Measurements from ENCODE around the gene MMP23B.
A peak's percentile ranks its signal among the peaks of the same experiment; 100 is the strongest.

DNA sequence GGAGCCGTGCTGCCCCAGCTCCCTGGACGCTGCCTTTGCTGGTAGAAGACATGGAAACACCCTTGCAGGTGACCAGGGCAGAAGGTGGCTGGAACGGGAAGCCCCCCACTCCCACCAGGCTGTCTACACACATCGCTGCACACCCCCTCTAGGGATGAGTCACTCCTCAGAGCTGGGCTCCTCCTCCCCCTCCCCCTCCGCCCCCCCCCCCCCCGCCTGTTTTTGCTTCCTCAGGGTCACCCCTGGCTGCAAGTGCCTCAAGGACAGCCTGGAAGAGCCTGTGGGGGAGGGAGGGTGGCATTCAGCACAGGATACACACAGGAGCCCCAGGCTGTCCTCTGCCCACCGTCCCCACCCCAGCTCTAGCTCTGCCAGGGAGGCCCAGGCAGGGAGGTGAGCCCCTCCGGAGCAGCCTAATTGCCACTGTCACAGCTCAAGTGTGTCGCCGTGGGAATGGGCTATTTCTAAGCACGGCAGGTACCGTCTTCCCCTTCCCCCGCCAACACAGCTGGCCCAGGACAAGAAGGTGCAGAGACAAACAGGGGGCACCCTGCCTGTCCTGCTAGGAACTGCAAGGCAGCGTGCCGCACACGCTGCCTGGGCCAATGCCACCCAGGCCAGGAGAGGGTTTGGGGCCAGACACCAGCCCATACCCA lies 34.6 kb upstream of the MMP23B start:
- TF ChIP-seq, protein P1, sequence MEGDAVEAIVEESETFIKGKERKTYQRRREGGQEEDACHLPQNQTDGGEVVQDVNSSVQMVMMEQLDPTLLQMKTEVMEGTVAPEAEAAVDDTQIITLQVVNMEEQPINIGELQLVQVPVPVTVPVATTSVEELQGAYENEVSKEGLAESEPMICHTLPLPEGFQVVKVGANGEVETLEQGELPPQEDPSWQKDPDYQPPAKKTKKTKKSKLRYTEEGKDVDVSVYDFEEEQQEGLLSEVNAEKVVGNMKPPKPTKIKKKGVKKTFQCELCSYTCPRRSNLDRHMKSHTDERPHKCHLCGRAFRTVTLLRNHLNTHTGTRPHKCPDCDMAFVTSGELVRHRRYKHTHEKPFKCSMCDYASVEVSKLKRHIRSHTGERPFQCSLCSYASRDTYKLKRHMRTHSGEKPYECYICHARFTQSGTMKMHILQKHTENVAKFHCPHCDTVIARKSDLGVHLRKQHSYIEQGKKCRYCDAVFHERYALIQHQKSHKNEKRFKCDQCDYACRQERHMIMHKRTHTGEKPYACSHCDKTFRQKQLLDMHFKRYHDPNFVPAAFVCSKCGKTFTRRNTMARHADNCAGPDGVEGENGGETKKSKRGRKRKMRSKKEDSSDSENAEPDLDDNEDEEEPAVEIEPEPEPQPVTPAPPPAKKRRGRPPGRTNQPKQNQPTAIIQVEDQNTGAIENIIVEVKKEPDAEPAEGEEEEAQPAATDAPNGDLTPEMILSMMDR (IDR thresholded peaks at IDR 0.05; ENCODE audit: borderline replicate concordance, extremely low read depth, low read length, poor library complexity, severe bottlenecking): peak; percentile 41
- no peak for TF ChIP-seq EZH2 (IDR thresholded peaks at IDR 0.05; ENCODE audit: borderline replicate concordance, low read depth, low read length, severe bottlenecking)
